Omental fat pad (tissue), 4 donors: ENCODE data around the gene CEP72. TPM values are rescaled to one million over a fixed set of nuclear protein-coding genes. Genes with fewer than 3 reads are reported as not detected.
"Not testable (repeated sequence)": the region's sequence is repeated elsewhere in the genome, so short reads cannot be mapped to it uniquely, and the experiment has no call there.

ENCODE experiments used
- ATAC-seq: fragments of 150-250 bp; one replicate; pipeline ENCODE4 v1.9.1; 2016; ENCODE audit warnings: mild to moderate bottlenecking, moderate library complexity; ENCODE audit not compliant: low FRiP score
- DNase-seq: peaks from one replicate; pipeline ENCODE4 v3.0.0-alpha.2; 2019; ENCODE audit warnings: low spot score
- total RNA-seq, 4 donors: library from RNA; depleted of rRNA; stranded (reverse); fragments of >200 nt; gene quantifications; one replicate each; pipeline ENCODE4 v1.1.0, GENCODE V29; 2016

CEP72 gene
- total RNA-seq, 4 donors from 2014 or later = 1.1 to 2.0 (median 1.7) TPM

DNA sequence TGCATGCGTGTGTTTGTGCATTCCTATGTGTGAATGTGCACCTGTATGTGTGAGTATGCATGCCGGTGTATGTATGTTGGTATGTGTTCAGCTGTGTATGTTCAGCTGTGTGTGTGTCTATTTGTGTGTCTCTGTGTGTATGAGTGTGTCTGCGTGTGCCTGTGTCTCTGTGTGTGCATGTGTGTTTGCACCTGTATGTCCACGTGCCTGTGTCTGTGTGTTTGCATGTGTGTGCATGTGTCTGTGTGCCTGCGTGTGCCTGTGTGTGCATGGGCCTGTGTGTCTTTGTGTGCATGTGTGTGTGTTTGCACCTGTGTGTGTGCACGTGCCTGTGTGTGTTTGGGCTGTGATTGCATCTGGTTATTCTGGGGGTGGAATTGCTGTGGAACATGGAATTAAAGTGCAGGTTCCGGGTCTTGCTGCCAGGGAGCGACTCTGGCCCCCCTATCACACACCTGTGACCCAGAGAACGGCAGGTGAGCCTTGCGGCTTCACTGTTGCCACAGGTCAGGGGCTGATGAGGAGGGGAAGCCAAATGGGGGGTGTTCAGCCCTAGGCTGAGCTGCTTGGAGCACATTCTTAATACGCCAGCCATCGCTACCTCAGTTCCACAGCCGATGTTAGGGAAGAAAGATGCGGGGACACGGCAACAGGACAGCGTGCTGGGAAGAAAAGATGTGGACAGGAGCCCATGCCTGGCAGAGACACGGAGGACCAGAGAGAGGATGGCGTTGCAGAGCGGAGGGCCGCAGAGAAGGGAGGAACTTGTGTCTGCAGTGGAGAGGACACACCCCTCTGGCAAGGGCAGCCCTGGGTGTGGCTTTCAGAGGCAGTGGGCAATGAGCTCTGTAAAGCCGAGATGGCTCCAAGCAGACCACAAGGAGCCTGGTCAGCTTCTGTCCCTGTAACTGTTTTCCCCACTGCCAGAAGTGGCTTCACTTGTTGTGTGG, 84.9 kb downstream of the CEP72 start:
- not testable (repeated sequence) for ATAC-seq, DNase-seq

Other genes with a start within 250 kb of the CEP72 start
- 10 to 100 TPM; 46.0 to 56.1 (median 49.5) TPM for gene EXOC3, start 169.2 kb upstream of the CEP72 start, total RNA-seq
- gene SLC9A3, start 87.9 kb upstream of the CEP72 start, total RNA-seq = 1 to 10 TPM; 1.0 to 4.3 (median 1.7) TPM
- gene TPPP, start 81.0 kb downstream of the CEP72 start, total RNA-seq = 1 to 10 TPM; 3.9 to 7.8 (median 5.5) TPM
- 1 to 10 TPM; 1.1 to 5.5 (median 3.5) TPM for gene ZDHHC11B, start 172.4 kb downstream of the CEP72 start, total RNA-seq
- gene ZDHHC11, start 238.6 kb downstream of the CEP72 start, total RNA-seq = 1 to 10 TPM; 2.4 to 5.8 (median 4.8) TPM